ENCODE measurements around the gene FAM120A. TPM values are rescaled to one million over a fixed set of nuclear protein-coding genes. Genes with fewer than 3 reads are reported as not detected.
A peak's percentile ranks its signal among the peaks of the same experiment; 100 is the strongest.

Gene FAM120A
- total and polyA plus RNA-seq, 9 of the 15 experiments (the other 6 are each of a cell fraction or from before 2014, with no cell fraction given) = 8.7 to 71.0 (median 42.2) TPM

- TF ChIP-seq TCF3 (CRISPR knock-in tag; IDR thresholded peaks at IDR 0.05) (no peak), ZBED1 (IDR thresholded peaks at IDR 0.05) (no peak), MGA (IDR thresholded peaks at IDR 0.05) (no peak), RBFOX2 (IDR thresholded peaks at IDR 0.05; ENCODE audit: low read depth, low read length) (peak; percentile 30; the same call in 1 of the 2 replicates), E2F5 (CRISPR knock-in tag; IDR thresholded peaks at IDR 0.05) (no peak), TARDBP (IDR thresholded peaks at IDR 0.05) (no peak), GABPA (tag; conservative IDR thresholded peaks at IDR 0.05; ENCODE audit: low read depth) (peak; percentile 70), ZNF354B (CRISPR knock-in tag; IDR thresholded peaks at IDR 0.05) (no peak), TEAD2 (tag; IDR thresholded peaks at IDR 0.05) (peak; percentile 79; the same call in 1 of the 2 replicates), THRB (CRISPR knock-in tag; conservative IDR thresholded peaks at IDR 0.05) (no peak), FOXJ3 (CRISPR knock-in tag; IDR thresholded peaks at IDR 0.05) (no peak), TOE1 (IDR thresholded peaks at IDR 0.05; ENCODE audit: borderline replicate concordance) (0 out of 2 replicates have a peak, but pooled peaks have one; percentile 23), TOE1 (CRISPR knock-in tag; IDR thresholded peaks at IDR 0.05; ENCODE audit: borderline replicate concordance, low read depth) (no peak)
These were observed 142.7 kb downstream of the FAM120A start (continued) for GRCh38 chr9:93594041-93594756.
